GM12878 (cell line): ENCODE measurements around the gene SLC25A44.

ENCODE experiments used
- CTCF ChIP-seq, 3 experiments: IDR thresholded peaks in 2 of 3; conservative IDR thresholded peaks in 1 of 3; 2 replicates each; pipeline ENCODE4 v1.5.1; 2011; ENCODE audit warnings: low read depth in 3 of 3, low read length in 3 of 3, mild to moderate bottlenecking in 3 of 3, control low read depth in 2 of 3, moderate library complexity in 2 of 3, inconsistent platforms in 1 of 3, mixed read lengths in 1 of 3; ENCODE audit not compliant: control insufficient read depth in 2 of 3, insufficient read depth in 1 of 3; ENCODE audit errors: extremely low read depth in 1 of 3
- POLR2AphosphoS2 ChIP-seq: IDR thresholded peaks from 2 replicates; pipeline ENCODE4 v1.6.1; 2011; ENCODE audit warnings: low read depth, mild to moderate bottlenecking, low read length, improper control_type of control experiment, moderate library complexity
- RCOR1 ChIP-seq: conservative IDR thresholded peaks from 2 replicates; pipeline ENCODE4 v1.6.1; 2012; ENCODE audit warnings: low read depth, low read length, improper control_type of control experiment
- TCF12 ChIP-seq: IDR thresholded peaks from 2 replicates; pipeline ENCODE4 v1.6.1; 2011; ENCODE audit warnings: low read depth, mild to moderate bottlenecking, low read length

GRCh38 chr1:156248323-156248683, 54.4 kb downstream of the SLC25A44 start:
- TF ChIP-seq CTCF (IDR thresholded peaks at IDR 0.05 in 2 of 3, conservative IDR thresholded peaks at IDR 0.05 in 1 of 3; ENCODE audit: control insufficient read depth in 2 of 3, extremely low read depth in 1 of 3, insufficient read depth in 1 of 3, low read depth in 3 of 3, low read length in 3 of 3) (no peak), RCOR1 (no peak), POLR2AphosphoS2 (no peak), TCF12 (no peak)
